GM12892 (cell line): ENCODE results near the gene NAAA.

Source experiments
- POLR2A ChIP-seq: IDR thresholded peaks from 2 replicates; pipeline ENCODE4 v1.6.1; 2011; ENCODE audit warnings: low read depth, low read length, control low read depth
- TAF1 ChIP-seq: IDR thresholded peaks from 2 replicates; pipeline ENCODE4 v1.6.1; 2011; ENCODE audit warnings: low read depth, mild to moderate bottlenecking, control low read depth, low read length, borderline replicate concordance

- TF ChIP-seq TAF1 (no peak), POLR2A (no peak)
Measured at GRCh38 chr4:75930152-75930551, 10.7 kb downstream of the NAAA start.
